ENCODE measurements around the gene SPATA32.

- TF ChIP-seq POLR2AphosphoS5 (IDR thresholded peaks at IDR 0.05; ENCODE audit: low read depth, low read length) (no peak), CTCF (IDR thresholded peaks at IDR 0.05 in 2 of 3, conservative IDR thresholded peaks at IDR 0.05 in 1 of 3; ENCODE audit: borderline replicate concordance in 1 of 3, insufficient read depth in 1 of 3, low read depth in 2 of 3, low read length in 2 of 3) (no peak), POLR2A (IDR thresholded peaks at IDR 0.05; ENCODE audit: borderline replicate concordance, extremely low read depth, insufficient read depth, insufficient read length) (no peak), EZH2 (IDR thresholded peaks at IDR 0.05) (no peak), SIN3A (IDR thresholded peaks at IDR 0.05; ENCODE audit: low read depth) (no peak), MAX (IDR thresholded peaks at IDR 0.05) (no peak), YY1 (IDR thresholded peaks at IDR 0.05; ENCODE audit: extremely low read depth, insufficient replicate concordance, low read depth, low read length) (no peak), TCF7L2 (IDR thresholded peaks at IDR 0.05; ENCODE audit: borderline replicate concordance, extremely low read depth, insufficient read depth, insufficient read length) (no peak), REST (IDR thresholded peaks at IDR 0.05; ENCODE audit: low read depth) (no peak), FOSL1 (IDR thresholded peaks at IDR 0.05; ENCODE audit: low read depth) (no peak), EZH2phosphoT487 (IDR thresholded peaks at IDR 0.05; ENCODE audit: borderline replicate concordance) (no peak)
Measured at GRCh38 chr17:45282683-45283644, 21.1 kb upstream of the SPATA32 start.

All from HCT116 (cell line).